Right lobe of liver (tissue), 4 donors: Measurements from ENCODE around the gene PGA4.
"Not testable (repeated sequence)": the region's sequence is repeated elsewhere in the genome, so short reads cannot be mapped to it uniquely, and the experiment has no call there.

Experiments
- POLR2A ChIP-seq: fragments of 450-650 bp; IDR thresholded peaks from one replicate; pipeline ENCODE4 v1.6.1; 2017; ENCODE audit warnings: antibody characterized with exemption, mild to moderate bottlenecking
- TF ChIP-seq, protein P1 (sequence below), 4 donors: fragments of 200-600 bp in 3 of 4; fragments of 450-650 bp in 1 of 4; IDR thresholded peaks; one replicate each; pipeline versions ENCODE4 v1.5.1 to v1.8.0; 2016 to 2022; ENCODE audit warnings: antibody characterized with exemption in 4 of 4, mild to moderate bottlenecking in 2 of 4
- donor health status: DM: no; HTN: no; CAD: no.
- donor health status: DM: no; HTN: no; CAD: no.
- donor health status: DM: no; HTN: yes; CAD: no.

- TF ChIP-seq, protein P1, sequence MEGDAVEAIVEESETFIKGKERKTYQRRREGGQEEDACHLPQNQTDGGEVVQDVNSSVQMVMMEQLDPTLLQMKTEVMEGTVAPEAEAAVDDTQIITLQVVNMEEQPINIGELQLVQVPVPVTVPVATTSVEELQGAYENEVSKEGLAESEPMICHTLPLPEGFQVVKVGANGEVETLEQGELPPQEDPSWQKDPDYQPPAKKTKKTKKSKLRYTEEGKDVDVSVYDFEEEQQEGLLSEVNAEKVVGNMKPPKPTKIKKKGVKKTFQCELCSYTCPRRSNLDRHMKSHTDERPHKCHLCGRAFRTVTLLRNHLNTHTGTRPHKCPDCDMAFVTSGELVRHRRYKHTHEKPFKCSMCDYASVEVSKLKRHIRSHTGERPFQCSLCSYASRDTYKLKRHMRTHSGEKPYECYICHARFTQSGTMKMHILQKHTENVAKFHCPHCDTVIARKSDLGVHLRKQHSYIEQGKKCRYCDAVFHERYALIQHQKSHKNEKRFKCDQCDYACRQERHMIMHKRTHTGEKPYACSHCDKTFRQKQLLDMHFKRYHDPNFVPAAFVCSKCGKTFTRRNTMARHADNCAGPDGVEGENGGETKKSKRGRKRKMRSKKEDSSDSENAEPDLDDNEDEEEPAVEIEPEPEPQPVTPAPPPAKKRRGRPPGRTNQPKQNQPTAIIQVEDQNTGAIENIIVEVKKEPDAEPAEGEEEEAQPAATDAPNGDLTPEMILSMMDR (IDR thresholded peaks at IDR 0.05), result not testable (repeated sequence)
- TF ChIP-seq POLR2A, result not testable (repeated sequence)
These were observed 10.7 kb upstream of the PGA4 start for GRCh38 chr11:61211327-61211952.
